HG03159 (cell line): ENCODE results near the gene ZMYM2.

Source experiments
- ATAC-seq: cut with Tn5 transposase; IDR thresholded peaks from one replicate; pipeline ENCODE4 v1.9.1; 2021; ENCODE audit warnings: mild to moderate bottlenecking, moderate library complexity; ENCODE audit not compliant: unreplicated experiment

The ZMYM2 gene

DNA sequence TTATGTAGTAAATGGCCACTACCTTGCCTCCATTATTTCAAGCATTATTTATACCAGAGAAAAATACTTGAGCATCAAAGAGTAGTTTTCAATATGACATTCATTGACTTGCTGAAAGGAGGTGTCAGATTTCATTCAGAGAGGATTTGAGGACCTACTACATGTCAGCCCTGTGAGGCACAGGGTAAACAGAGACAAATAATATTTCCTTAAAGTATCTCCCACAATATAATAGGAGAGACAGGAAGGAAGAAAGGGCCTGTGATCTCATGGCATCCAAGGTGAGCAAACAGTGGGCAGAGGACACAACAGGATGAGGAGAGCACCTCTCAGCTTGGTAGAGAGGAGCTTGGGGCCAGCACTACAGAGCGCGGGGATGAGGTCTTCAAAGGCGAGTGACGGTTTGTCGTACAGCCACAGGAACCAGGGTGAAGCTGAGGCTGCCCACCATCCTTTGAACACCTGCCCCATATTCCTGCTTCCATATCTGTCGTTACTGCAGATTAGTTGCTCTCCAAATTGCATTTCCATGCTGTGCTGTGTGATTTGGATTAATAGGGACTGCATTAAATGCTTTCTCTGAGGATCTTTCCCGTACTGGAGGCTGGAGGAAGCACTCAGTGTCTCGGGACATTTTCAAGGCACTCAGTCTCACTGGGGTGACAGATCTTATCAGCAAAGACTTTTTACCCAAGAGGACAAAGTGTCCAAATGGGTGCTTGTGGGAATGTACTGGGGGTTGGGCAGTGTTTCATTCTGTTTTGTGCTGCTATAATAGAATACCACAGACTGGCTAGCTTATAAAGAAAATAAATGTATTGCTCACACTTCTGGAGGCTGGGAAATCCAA is 143.2 kb downstream of the ZMYM2 start:
- no peak for ATAC-seq

DNA sequence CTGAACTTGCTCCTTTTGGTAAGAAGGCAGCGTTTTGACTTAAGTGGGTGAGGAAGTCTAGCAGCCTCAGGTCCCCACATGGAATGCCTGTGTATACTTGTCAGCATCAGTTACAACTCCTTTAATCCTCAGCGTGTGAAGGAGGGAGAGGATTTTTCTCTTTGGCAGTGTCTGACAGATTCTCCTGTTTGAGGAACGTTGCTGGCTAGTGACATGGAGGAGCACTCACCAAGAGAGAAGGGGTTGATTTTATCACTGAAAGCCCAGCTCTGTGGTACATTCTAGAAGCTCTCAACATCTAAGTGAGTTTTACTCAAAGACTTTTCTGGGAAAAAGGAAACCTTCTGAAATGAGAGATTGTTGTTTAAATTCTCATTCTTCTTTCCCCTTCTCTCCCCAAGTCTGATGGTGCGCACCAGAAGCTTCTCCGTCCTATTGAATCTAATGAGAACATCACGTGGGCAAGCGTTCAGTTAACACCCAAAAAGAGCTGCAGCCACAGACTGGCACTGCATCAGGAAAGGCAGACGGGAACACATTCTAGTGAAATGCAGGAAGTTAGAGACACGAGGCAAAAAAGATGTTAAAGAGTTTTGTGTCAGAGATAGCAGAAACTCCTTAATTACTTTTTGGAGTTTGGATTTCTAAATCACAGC is 144.1 kb downstream of the ZMYM2 start:
- no peak for ATAC-seq

DNA sequence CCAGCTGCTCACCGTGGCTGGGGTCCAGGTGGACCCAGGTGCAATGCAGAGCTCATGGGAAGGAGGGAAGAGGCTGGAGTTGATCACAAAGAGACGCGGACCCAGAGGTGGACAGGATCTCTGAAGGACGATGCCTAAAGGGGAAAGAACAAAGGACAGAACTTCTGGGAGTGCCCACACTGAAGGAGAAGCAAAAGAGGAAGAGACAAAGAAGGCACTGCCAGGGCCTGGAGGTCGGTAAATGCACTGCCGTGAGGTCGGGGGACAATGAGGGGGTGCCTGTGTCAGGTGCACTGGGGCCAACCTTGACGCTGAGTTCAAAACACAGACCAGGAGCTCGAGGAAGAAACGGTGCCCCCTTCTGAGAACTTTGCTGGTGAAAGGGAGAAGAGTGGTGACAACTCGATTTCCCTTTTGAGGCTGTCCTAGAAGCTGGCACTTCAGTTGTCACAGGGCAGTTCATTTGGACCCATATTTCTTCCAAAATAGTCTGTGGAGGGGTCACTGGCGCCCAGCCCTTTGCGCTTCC is 146.7 kb downstream of the ZMYM2 start:
- no peak for ATAC-seq

DNA sequence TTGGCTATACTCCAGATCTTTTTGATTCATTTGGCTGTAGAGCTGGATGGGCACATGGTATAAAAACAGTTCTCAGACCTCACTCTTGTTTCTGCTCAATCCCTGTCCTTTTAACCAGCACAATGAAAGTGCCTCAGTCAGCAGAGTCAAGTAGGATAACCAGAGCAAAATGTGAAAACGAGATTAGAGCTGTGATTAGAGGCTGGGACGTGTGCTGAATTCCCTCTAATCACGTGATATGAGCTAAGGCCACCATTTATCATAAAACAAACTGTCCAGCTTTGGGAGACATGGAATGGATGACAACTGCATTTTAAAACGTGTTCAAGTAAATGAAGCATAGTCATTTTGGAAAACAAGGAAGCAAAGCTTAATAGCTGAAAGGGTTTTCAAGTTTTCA is 148.2 kb downstream of the ZMYM2 start:
- no peak for ATAC-seq

DNA sequence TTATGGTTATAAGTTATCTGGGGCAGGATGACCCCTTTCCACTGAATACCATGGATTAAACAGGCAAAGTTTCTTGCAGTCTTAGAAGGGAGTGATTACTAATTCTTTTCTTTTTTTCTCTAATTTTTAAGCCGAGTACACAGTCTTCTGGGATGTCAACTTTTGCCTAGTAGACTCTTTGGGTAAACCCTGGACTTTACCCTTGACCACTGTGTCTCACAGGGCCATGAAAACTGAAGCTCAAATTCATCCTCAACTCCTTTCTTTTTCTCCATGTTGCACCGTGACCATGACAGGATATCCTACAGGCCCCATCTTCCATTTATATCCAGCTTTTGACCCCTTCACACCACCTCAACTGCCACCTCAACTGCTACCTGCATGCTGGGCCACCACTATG is 150.5 kb downstream of the ZMYM2 start:
- ATAC-seq = no peak

DNA sequence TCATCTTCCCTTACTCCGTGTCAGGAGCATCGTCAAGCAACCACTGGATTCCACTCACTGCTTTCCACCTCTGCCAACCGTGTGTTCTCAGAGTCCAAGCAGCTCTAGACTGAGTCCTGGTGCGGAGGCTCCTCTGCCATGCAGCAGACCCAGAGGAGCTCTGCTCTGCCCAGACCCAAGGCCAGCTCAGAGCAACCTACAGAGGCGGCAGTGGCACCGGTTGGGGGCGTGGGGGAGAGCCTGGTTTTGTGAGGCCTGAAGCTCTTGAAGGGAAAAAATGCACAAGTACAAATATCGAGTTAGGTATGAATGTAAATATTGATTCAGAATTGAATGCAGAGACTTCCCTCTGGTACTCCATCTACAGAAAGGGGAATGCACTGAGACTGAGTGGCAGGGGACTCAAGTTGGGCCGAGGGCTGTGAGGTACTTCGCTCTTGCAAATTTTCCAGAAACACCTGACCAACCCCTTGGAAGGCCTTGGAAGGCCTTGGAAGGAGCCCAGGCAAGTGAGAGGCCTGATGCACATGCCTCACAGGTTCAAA is 155.6 kb downstream of the ZMYM2 start:
- no peak for ATAC-seq

DNA sequence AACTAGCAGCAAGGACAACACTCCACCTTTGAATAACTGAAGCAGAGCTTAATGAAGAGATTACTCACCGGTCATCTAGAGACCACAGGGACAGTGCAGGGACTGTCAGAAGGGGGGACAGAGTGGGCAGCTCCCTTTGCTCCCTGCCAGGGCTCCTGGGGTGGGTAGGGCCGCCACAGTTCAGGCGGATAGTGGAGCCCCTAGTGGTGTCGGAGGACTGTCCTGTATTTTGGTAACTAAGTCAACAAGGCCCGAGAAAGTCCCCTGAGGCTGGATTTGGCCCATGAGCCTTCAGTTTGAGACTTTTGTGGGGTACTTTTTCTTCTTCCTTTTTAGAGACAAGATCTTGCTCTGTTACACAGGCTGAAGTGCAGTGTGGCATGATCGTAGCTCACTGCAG is 157.7 kb downstream of the ZMYM2 start:
- ATAC-seq = no peak

DNA sequence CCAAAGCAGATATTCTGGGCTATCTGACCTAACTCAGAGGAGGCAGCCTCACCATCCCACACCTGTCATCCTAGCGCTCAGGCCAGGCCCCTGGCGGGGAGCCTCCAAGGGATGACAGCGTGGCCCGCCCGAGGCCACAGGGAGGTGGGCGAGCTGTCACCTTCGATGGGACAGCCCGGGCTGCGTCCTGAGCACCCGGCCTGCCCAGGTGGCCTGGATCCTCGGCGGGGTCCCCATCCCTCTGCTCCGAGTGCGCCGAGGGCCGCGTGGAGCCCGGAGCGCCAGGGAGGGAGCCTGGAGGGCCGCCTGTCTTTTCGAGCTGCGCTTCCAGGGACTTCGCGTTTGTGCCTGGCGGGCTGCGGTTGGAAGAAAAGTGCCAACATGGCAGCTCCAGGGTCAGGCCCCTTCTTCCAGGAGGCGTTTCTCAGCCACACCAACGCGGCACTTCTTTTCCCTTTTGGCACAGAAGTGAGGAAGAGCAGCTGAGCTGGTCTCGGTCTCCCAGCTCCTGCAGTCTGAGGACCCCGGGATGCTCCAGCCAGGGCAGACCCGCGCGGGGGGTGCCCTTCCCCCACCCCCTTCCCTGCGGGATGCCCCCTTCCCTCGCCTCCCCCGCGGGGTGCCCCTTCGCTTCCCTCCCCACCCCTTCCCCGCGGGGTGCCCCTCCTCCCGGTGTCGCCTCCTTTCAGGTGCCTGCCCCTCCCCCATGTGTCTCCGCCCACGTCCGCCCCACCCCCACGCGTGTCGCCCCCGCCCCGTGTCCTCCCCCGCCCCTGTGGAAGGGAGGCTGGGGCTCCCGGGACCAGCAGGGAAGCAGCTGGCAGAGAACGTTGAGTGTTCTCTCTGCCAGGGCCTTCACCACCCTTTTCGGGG is 160.0 kb downstream of the ZMYM2 start:
- ATAC-seq = peak; percentile 15

DNA sequence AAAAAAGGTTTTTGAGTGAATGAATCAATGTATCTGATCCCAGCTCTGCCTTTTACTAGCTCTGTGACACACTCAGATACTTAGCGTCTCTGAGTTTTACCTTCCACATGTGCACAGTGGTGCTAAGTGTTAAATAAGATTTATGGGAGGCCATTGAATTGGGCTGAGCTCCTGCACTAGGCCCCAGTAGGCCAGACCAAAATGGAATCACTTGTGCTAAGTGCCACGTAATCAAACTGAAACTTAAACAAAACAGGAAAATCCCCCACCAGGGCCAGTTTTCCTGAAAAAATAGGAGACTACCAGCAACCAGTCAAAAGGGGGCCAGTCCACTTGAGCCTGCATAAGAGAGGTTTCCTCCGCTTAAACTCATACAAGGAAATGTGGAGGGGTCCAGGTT is 161.4 kb downstream of the ZMYM2 start:
- ATAC-seq = no peak

DNA sequence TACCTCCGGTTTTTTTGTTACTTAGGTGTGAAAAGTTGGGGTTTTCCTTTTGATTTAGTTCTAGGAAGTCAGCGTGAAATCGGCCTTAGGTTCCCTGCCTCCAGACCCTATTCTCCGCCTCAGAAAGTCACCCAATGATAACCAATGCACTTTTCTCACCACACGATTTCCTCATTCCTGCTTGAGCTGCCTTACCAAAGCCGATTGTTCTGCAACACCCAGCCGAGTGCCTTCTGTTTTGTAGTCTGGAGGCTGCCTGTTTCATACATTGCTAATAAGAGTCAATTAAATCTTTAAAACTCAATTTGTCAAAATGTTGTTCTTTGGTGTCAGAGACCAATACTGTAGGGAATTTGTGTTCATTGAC is 162.6 kb downstream of the ZMYM2 start:
- no peak for ATAC-seq

DNA sequence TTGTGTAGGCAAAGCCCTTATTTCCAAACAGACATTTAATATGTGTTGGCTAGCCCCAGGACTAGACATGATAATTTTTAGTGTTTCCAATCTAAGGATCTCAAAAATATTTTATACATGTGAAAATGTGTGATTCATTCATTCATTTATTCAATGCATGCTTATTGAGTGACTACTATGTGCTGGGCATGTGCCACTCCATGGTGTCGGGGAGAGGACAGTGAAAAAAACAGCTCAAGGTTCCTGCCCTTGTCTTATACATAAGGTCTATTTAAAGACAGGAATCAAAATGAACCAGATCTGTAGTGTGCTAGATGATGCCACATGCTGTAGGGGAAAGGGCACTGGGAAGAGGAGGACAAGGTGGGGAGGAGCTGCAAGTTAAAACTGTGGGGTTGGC is 165.8 kb downstream of the ZMYM2 start:
- ATAC-seq = no peak

DNA sequence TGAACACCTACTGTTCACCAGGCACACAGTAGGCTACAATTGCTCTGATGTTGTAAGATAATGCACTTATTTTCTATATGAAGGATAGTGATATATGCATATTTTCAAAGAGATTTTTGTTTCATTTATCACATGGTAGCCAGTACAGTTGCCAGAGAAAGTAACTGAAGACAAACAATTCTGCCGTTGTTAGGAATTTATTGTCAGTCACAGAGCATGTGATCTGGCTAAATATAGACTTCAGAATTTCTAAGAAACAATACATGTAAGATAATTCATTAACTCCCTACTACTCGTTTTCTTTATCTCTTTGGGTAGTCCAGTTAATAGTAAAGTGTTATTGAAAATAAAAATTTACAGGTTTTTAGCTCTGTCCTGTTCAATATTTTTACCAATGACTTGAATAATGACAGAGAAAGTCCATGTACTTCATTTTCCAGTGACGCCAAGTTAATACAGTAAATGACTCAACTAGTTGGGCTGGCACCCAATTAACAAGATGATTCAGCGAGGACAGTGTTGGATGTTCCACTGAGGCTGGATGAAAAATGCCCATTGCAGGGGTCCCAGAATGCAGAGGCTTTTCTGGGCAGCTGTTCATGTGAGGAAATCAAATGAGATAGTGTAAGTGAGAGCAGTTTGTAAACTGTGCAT is 166.7 kb downstream of the ZMYM2 start:
- ATAC-seq = no peak

DNA sequence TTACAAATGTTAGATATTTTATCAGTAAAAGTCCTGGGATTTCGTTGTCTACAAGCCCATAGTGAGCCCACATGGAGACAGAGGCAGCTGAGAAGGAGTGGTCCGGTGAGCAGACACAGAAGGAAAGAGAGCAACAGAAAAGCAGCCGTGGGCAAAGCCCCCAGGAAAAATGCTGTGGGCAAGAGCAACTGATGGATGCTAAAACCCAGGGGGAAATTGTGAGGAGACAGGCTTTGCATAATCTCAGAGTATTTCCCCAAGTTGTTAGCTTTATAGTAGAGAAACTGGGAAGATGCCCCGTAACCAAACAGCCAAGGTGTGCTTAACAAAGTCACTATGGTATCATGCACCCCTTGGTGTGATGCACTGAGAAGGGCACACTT is 167.2 kb downstream of the ZMYM2 start:
- no peak for ATAC-seq

DNA sequence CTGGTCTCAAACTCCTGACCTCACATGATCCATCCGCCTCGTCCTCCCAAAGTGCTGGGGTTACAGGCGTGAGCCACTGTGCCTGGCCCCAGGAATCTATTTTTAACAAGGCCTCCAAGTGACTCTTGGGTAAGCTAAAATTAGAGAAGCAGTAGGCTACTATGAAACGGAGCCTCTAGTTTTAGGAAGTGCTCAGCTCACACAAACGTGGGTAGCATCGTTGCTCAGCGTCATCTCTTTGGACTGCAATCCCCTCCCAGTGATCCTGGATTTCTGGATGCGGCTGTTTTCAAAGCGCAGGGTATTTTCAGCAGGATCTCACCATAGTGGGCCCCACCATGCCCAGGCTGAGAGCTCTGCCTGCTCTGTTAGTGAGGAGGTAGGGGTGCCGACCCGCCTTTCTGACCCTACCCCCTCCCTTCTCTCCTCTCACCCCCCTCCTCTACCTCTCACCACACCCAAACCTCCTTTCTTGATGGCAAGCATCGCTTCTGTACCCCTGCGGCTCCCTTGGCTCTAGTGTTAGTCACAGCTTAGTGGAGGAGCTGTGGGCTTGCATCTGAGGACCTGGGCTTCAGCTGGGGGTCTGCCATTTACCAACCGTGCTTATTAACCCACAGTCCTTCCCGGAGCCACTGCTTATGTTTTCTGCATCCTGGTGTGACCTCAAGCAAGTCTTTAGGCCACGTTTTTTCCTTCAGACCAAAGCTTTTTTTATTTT is 168.2 kb downstream of the ZMYM2 start:
- ATAC-seq = no peak

DNA sequence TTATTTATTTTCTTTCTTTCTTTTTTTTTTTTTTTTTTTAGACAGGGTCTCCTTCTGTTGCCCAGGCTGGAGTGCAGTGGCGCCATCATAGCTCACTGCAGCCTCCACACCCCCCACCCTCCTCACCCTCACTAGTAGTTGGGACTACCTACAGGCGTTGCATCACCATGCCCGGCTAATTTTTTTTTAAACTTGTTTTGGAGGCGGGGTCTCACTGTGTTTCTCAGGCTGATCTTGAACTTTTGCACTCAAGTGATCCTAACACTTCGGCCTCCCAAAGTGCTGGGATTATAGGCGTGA is 168.7 kb downstream of the ZMYM2 start:
- peak; percentile 9 for ATAC-seq

DNA sequence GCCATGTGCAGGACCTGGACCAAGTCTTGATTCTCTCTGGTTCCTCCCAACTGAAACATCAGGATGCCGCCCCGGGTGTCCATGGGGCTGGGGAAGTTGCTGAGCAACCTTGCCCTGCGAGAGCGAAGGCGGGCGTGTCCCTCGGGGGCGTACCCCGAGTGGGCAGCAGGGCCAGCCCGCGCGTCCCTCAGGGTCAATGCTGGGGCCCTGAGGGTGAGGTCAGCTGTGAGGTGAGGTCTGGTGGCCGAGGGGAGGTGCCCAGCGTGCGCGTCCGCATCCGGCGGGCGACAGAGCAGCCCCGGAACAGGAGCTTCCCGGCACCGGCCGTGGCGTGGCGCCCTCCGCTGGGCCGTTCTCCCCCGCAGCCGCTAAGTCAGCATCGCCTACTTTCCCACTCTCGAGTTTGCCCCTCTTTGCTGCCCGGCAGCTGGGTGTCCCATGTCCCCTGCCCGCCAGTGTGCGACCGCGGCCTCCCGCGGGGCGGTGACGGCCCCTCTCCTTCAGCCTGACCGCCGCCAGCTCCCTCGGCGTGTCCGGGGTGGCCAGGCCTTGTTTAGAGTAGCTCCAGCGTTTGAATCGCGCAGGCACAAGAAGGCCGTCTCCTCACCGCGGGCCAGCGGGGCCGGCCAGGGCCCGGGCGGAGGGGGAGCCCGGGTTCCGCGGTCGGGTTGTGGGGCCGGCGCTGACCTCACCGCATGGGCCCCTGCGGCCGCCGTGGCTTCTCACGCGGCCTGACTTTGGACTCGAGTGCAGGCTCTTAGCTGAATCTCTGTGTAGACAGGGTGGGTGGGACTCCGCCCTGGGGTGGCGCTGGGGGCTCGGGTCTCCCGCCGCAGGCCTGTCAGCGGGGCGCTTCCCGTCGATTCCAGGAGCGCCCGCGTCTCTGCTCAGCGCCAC is 169.3 kb downstream of the ZMYM2 start:
- ATAC-seq = peak; percentile 69

DNA sequence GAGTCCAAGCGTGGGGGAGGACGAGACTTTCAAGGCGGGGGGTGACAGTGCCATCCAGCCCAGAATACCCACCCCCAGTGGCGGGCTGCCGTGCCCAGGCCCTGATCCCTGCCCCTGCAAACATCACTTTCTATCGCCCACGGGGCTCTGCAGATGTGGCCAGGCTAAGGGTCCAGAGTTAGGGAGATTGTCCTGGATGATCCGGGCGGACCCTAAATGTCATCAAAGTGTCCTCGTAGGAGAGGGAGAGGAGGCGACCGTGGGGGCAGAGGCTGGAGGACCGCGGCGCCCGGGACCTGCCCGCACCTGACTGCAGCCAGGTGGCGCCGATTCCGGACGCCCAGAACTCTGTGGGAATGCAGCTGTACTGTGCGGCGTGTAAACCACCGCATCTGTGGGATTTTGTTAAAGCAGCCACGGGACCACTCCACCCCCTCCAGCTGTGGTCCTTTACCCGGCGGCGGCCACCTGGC is 170.0 kb downstream of the ZMYM2 start:
- peak; percentile 25 for ATAC-seq

DNA sequence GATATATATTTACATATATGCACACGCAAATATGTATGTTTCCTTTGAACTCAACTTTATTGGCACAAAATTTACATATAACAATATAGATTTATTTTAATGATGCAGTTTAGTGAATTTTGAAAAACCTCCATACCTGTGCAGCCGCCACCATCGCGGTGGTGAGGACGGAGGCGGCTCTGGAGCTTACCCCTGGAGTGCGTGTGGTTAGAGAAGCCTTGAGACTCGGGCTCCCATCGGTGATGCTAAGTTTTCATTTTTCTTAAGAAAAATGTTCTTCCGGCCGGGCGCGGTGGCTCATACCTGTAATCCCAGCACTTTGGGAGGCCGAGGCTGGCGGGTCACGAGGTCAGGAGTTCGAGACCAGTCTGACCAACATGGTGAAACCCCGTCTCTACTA is 170.5 kb downstream of the ZMYM2 start:
- no peak for ATAC-seq

DNA sequence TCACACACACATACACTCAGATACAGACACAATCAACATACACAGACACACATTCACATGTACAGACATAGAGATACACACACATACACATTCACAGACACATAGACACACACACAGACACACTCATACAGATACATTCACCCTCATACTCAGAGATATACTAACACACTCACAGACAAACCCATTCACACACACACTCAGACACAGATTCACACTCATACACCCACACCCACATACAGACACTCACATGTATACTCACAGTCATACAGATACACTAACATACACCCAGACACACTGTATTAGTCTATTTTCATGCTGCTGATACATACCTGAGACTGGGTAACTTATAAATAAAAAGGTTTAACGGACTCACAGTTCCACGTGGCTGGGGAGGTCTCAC is 171.5 kb downstream of the ZMYM2 start:
- no peak for ATAC-seq
